HepG2 (cell line): ENCODE results near the gene SPINT4. TPM values are rescaled to one million over a fixed set of nuclear protein-coding genes. Genes with fewer than 3 reads are reported as not detected.
A peak's percentile ranks its signal among the peaks of the same experiment; 100 is the strongest.

ENCODE experiments used
- AHDC1 ChIP-seq: sonication (generic); formaldehyde crosslinking; IDR thresholded peaks from 2 replicates; pipeline ENCODE4 v1.5.1; 2020; ENCODE audit warnings: mild to moderate bottlenecking, missing genetic modification reagents, borderline replicate concordance
- BRD4 ChIP-seq: sonication (generic); formaldehyde crosslinking; IDR thresholded peaks from 2 replicates; pipeline ENCODE4 v1.4.0; 2020; ENCODE audit warnings: missing genetic modification reagents
- CBX5 ChIP-seq: sonication (generic); formaldehyde crosslinking; IDR thresholded peaks from 2 replicates; pipeline ENCODE4 v1.4.0; 2020; ENCODE audit warnings: missing genetic modification reagents, borderline replicate concordance
- CC2D1A ChIP-seq: sonication (generic); formaldehyde crosslinking; IDR thresholded peaks from 2 replicates; pipeline ENCODE4 v1.8.1; 2023; ENCODE audit warnings: mild to moderate bottlenecking, missing genetic modification reagents
- DMTF1 ChIP-seq: sonication (generic); formaldehyde crosslinking; IDR thresholded peaks from 2 replicates; pipeline ENCODE4 v1.4.0; 2020; ENCODE audit warnings: mild to moderate bottlenecking, missing genetic modification reagents
- NCOA5 ChIP-seq: sonication (generic); formaldehyde crosslinking; IDR thresholded peaks from 2 replicates; pipeline ENCODE4 v1.4.0; 2020; ENCODE audit warnings: missing genetic modification reagents
- RBM22 ChIP-seq: fragments of 200-400 bp; formaldehyde crosslinking; optimal IDR thresholded peaks from 2 replicates; pipeline ENCODE3; 2017; ENCODE audit warnings: mild to moderate bottlenecking, low read length, moderate library complexity
- ZBTB49 ChIP-seq: sonication (generic); formaldehyde crosslinking; IDR thresholded peaks from 2 replicates; pipeline ENCODE4 v1.4.0; 2020; ENCODE audit warnings: missing genetic modification reagents, borderline replicate concordance
- ZFP36L1 ChIP-seq: sonication (generic); formaldehyde crosslinking; IDR thresholded peaks from 2 replicates; pipeline ENCODE4 v1.8.0; 2022; ENCODE audit warnings: mild to moderate bottlenecking, missing genetic modification reagents, moderate library complexity
- ZNF552 ChIP-seq: sonication (generic); formaldehyde crosslinking; IDR thresholded peaks from 2 replicates; pipeline ENCODE4 v1.9.0; 2022; ENCODE audit warnings: missing genetic modification reagents, mild to moderate bottlenecking, borderline replicate concordance
- ZNF564 ChIP-seq: sonication (generic); formaldehyde crosslinking; IDR thresholded peaks from 2 replicates; pipeline ENCODE4 v1.8.1; 2023; ENCODE audit warnings: mild to moderate bottlenecking, missing genetic modification reagents
- polyA plus RNA-seq, 8 experiments: library from polyadenylated mRNA; depleted of rRNA in 3 of 8; stranded (reverse) in 7 of 8; unstranded in 1 of 8; fragments of >200 nt; fragmentation: Illumina TruSeq in 4 of 8; extraction: Trizol in 4 of 8; gene quantifications; 2 replicates each; pipeline versions ENCODE4 v1.2.1 to v1.2.3, GENCODE V29; 2011 to 2016; ENCODE audit warnings: low read depth in 4 of 8, missing spikeins in 1 of 8, mixed read lengths in 1 of 8; ENCODE audit not compliant: insufficient read depth in 1 of 8
- total RNA-seq, 5 experiments: library from RNA; depleted of rRNA; stranded (reverse); fragments of >200 nt; fragmentation: Illumina TruSeq; extraction: Trizol; gene quantifications; 2 replicates each; pipeline ENCODE4 v1.2.3, GENCODE V29; 2016; ENCODE audit warnings: low read depth in 1 of 5
- TF ChIP-seq, protein P1 (sequence below): IDR thresholded peaks from 2 replicates; pipeline ENCODE4 v1.6.1; 2012; ENCODE audit warnings: inconsistent platforms
- TF ChIP-seq, protein P2 (sequence below): IDR thresholded peaks from 2 replicates; pipeline ENCODE4 v1.6.1; 2016; ENCODE audit warnings: mild to moderate bottlenecking, missing biosample characterization, missing genetic modification reagents
- TF ChIP-seq, protein P3 (sequence below): sonication (generic); formaldehyde crosslinking; IDR thresholded peaks from 2 replicates; pipeline ENCODE4 v1.5.1; 2020; ENCODE audit warnings: missing genetic modification reagents, mild to moderate bottlenecking, borderline replicate concordance
- TF ChIP-seq, protein P4 (sequence below): IDR thresholded peaks from 2 replicates; pipeline ENCODE4 v1.6.1; 2012; ENCODE audit warnings: low read depth, low read length, improper control_type of control experiment

Gene SPINT4
- total and polyA plus RNA-seq, 2 of the 13 experiments (the other 11 are each of a cell fraction or from before 2014, with no cell fraction given): not detected

DNA sequence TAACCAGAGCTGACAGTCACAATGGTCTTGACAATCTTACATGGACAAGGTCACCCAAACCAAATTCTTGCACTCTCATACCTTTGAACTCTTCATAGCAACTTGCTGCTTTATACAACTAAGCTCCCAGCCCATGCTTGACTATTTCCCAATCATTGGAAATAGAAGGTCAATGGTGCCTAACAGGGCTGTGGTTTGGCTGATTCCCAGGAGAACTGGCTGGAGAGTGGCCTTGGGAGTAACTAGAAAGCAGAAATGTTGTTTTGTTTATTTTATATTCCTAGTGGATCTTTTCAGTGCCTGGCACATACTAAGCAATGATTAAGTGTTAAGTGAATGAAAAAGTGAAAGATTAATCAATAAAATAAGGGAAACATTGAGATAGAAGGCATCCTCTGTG is 3.0 kb downstream of the SPINT4 start (continued):
- no peak; the same call in 1 of the 2 replicates for TF ChIP-seq AHDC1 (CRISPR knock-in tag)
- no peak for TF ChIP-seq RBM22
- no peak for TF ChIP-seq ZFP36L1 (CRISPR knock-in tag)
- TF ChIP-seq CBX5 (CRISPR knock-in tag): peak; percentile 70; the same call in 1 of the 2 replicates
- no peak for TF ChIP-seq NCOA5 (CRISPR knock-in tag)
- no peak for TF ChIP-seq CC2D1A (CRISPR knock-in tag)
- no peak for TF ChIP-seq ZBTB49 (CRISPR knock-in tag)
- TF ChIP-seq, protein P1, sequence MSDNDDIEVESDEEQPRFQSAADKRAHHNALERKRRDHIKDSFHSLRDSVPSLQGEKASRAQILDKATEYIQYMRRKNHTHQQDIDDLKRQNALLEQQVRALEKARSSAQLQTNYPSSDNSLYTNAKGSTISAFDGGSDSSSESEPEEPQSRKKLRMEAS: no peak
- TF ChIP-seq BRD4 (CRISPR knock-in tag): no peak
- TF ChIP-seq DMTF1 (CRISPR knock-in tag): no peak
- TF ChIP-seq, protein P2, sequence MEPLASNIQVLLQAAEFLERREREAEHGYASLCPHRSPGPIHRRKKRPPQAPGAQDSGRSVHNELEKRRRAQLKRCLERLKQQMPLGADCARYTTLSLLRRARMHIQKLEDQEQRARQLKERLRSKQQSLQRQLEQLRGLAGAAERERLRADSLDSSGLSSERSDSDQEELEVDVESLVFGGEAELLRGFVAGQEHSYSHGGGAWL: no peak
- TF ChIP-seq ZNF564 (CRISPR knock-in tag): no peak
- TF ChIP-seq, protein P3, sequence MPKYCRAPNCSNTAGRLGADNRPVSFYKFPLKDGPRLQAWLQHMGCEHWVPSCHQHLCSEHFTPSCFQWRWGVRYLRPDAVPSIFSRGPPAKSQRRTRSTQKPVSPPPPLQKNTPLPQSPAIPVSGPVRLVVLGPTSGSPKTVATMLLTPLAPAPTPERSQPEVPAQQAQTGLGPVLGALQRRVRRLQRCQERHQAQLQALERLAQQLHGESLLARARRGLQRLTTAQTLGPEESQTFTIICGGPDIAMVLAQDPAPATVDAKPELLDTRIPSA (CRISPR knock-in tag): no peak
- TF ChIP-seq, protein P4, sequence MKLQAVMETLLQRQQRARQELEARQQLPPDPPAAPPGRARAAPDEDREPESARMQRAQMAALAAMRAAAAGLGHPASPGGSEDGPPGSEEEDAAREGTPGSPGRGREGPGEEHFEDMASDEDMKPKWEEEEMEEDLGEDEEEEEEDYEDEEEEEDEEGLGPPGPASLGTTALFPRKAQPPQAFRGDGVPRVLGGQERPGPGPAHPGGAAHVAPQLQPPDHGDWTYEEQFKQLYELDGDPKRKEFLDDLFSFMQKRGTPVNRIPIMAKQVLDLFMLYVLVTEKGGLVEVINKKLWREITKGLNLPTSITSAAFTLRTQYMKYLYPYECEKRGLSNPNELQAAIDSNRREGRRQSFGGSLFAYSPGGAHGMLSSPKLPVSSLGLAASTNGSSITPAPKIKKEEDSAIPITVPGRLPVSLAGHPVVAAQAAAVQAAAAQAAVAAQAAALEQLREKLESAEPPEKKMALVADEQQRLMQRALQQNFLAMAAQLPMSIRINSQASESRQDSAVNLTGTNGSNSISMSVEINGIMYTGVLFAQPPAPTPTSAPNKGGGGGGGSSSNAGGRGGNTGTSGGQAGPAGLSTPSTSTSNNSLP: peak; percentile 86
- TF ChIP-seq ZNF552 (CRISPR knock-in tag): no peak
